CD4-positive, CD25-positive, alpha-beta regulatory T cell (primary cell): ENCODE measurements around the gene GCAT. TPM values are rescaled to one million over a fixed set of nuclear protein-coding genes. Genes with fewer than 3 reads are reported as not detected.
A peak's percentile ranks its signal among the peaks of the same experiment; 100 is the strongest.

Experiments
- ATAC-seq, 2 donors: fragments of 150-1000 bp; cut with Tn5 transposase; one replicate each; pipeline ENCODE4 v1.10.0; 2021; ENCODE audit warnings: low read depth in 2 of 2, moderate number of reproducible peaks in 2 of 2, moderate library complexity in 1 of 2
- DNase-seq, 3 donors: peaks; one replicate each; pipeline versions ENCODE4 v3.0.0 to v3.0.0-alpha.2; 2012 to 2022; ENCODE audit warnings: mixed read lengths in 1 of 3
- H3K27ac ChIP-seq: one replicate; pipeline ENCODE4 v1.7.0; 2013; ENCODE audit warnings: mild to moderate bottlenecking, low read length; ENCODE audit not compliant: insufficient read depth, poor library complexity, severe bottlenecking
- H3K27me3 ChIP-seq: one replicate; pipeline ENCODE4 v1.7.0; 2013; ENCODE audit warnings: low read length; ENCODE audit not compliant: control insufficient read depth, insufficient read depth
- H3K36me3 ChIP-seq: one replicate; pipeline ENCODE4 v1.7.0; 2013; ENCODE audit warnings: mild to moderate bottlenecking, low read length, moderate library complexity; ENCODE audit not compliant: control insufficient read depth, insufficient read depth
- H3K4me1 ChIP-seq: 2 replicates; pipeline ENCODE4 v1.7.0; 2013; ENCODE audit warnings: mild to moderate bottlenecking, low read length; ENCODE audit not compliant: insufficient read depth, control insufficient read depth, poor library complexity, severe bottlenecking
- H3K4me3 ChIP-seq: one replicate; pipeline ENCODE4 v1.7.0; 2013; ENCODE audit warnings: low read depth, mild to moderate bottlenecking, low read length, moderate library complexity
- H3K9me3 ChIP-seq, 2 experiments: 1 replicate in 1 of 2; 2 replicates in 1 of 2; pipeline ENCODE4 v1.7.0; 2013; ENCODE audit warnings: low read length in 2 of 2, mild to moderate bottlenecking in 1 of 2, moderate library complexity in 1 of 2; ENCODE audit not compliant: control insufficient read depth in 2 of 2
- H3K27ac Mint-ChIP-seq, 3 donors: one replicate each; pipeline ENCODE4 v1.8.0; 2020 to 2022; ENCODE audit warnings: mild to moderate bottlenecking in 3 of 3, mixed read lengths in 3 of 3, moderate library complexity in 2 of 3
- H3K27me3 Mint-ChIP-seq: one replicate; pipeline ENCODE4 v1.8.0; 2022; ENCODE audit warnings: mild to moderate bottlenecking, mixed read lengths
- H3K36me3 Mint-ChIP-seq: one replicate; pipeline ENCODE4 v1.8.0; 2020; ENCODE audit warnings: mixed read lengths
- H3K4me1 Mint-ChIP-seq, 4 donors: one replicate each; pipeline ENCODE4 v1.8.0; 2020 to 2022; ENCODE audit warnings: mixed read lengths in 4 of 4, mild to moderate bottlenecking in 1 of 4
- H3K4me3 Mint-ChIP-seq, 4 donors: one replicate each; pipeline ENCODE4 v1.8.0; 2020 to 2022; ENCODE audit warnings: mild to moderate bottlenecking in 4 of 4, mixed read lengths in 4 of 4, moderate library complexity in 3 of 4
- H3K9me3 Mint-ChIP-seq, 7 donors: one replicate each; pipeline ENCODE4 v1.8.0; 2020 to 2022; ENCODE audit warnings: mixed read lengths in 7 of 7, mild to moderate bottlenecking in 3 of 7, moderate library complexity in 2 of 7
- polyA plus RNA-seq, 4 donors: library from polyadenylated mRNA; unstranded; fragments of 300-500 nt; fragmentation: Illumina TruSeq; gene quantifications; one replicate each; pipeline ENCODE4 v1.2.3, GENCODE V29; 2021
- total RNA-seq: library from RNA; stranded (reverse); gene quantifications from one replicate; pipeline ENCODE4 v1.2.3, GENCODE V29; 2022

Gene GCAT
- total and polyA plus RNA-seq, 5 donors from 2014 or later = 0.45 to 2.0 (median 1.4) TPM

GRCh38 chr22:37842015-37842793 lies 34.5 kb downstream of the GCAT start:
- ATAC-seq = no peak
- no peaks in the 10 kb centered on the region for H3K9me3 ChIP-seq
- Mint-ChIP-seq H3K27me3 (no peaks in the 10 kb centered on the region), H3K36me3 (peaks cover 10% of the 10 kb centered on the region), H3K4me1 (peaks cover 8 to 26% (median 14%) of the 10 kb centered on the region in 4 donors), H3K27ac (peak overlapping the region in 1 of 3 donors; percentile 81), H3K4me3 (peak overlapping the region; percentile 61 to 94 (median 79)), H3K9me3 (no peaks in the 10 kb centered on the region)
- H3K4me3 ChIP-seq = no peak overlapping the region
- H3K4me1 ChIP-seq = peaks cover 15% of the 10 kb centered on the region
- H3K27ac ChIP-seq = peak overlapping the region; percentile 87
- H3K36me3 ChIP-seq = peaks cover 21% of the 10 kb centered on the region
- H3K27me3 ChIP-seq = no peaks in the 10 kb centered on the region
- DNase-seq = no peak

DNA sequence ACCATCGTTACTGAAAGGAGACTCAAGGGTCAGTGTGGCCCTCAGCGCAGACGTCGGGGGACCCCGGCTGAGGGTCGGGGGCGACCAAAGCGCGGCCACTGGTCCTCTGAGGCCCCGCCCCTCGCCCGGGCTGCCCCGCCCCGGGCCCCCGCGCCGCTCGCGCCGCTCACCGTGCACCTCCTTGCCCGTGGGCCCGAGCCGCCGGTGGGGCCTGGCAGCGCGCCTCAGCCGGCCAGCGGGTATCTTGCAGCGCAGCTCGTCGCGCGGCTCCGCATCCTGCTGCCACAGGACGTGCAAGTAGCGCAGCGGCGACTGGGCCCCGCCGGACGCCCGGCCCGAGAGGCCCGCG lies 36.0 kb downstream of the GCAT start:
- peaks cover 11% of the 10 kb centered on the region for H3K36me3 ChIP-seq
- Mint-ChIP-seq H3K27ac (peak overlapping the region in 2 of 3 donors; percentile 81 to 88), H3K4me1 (peaks cover 12 to 37% (median 19%) of the 10 kb centered on the region in 4 donors), H3K36me3 (no peaks in the 10 kb centered on the region), H3K9me3 (no peaks in the 10 kb centered on the region), H3K27me3 (no peaks in the 10 kb centered on the region), H3K4me3 (peak overlapping the region; percentile 87 to 94 (median 91))
- peak; percentile 14 to 22 for ATAC-seq
- H3K27ac ChIP-seq = peak overlapping the region; percentile 87
- H3K4me3 ChIP-seq = peak overlapping the region; percentile 82
- H3K9me3 ChIP-seq = no peaks in the 10 kb centered on the region
- no peaks in the 10 kb centered on the region for H3K27me3 ChIP-seq
- H3K4me1 ChIP-seq = peaks cover 15% of the 10 kb centered on the region
- DNase-seq = peak in 2 of 3 donors; percentile 48 to 66

DNA sequence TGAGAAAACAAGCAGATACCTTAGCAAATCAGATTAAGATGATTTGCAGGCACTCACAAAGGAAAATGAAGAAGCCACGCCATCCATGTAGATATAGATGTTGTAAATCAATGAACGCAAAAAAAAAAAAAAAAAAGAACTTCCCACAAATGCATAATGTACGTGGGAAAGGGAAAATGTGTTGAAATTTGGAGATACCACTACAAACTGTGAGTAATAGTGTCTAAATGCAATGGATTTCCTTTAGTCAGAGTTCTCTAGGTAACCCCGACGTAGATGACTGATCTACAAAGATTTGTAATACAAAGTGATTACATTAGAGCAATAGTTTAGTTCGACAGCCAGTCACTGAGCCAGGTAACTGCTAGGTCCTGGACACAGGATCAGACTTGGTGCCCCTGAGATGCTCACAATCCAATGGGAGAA lies 37.2 kb downstream of the GCAT start:
- no peaks in the 10 kb centered on the region for H3K9me3 ChIP-seq
- peak overlapping the region; percentile 55 for H3K4me3 ChIP-seq
- no peaks in the 10 kb centered on the region for H3K27me3 ChIP-seq
- H3K4me1 ChIP-seq = peaks cover 20% of the 10 kb centered on the region
- H3K4me3 Mint-ChIP-seq = peak overlapping the region; percentile 89 to 97 (median 94)
- H3K4me1 Mint-ChIP-seq = peaks cover 18 to 48% (median 30%) of the 10 kb centered on the region in 4 donors
- peak overlapping the region; percentile 87 for H3K27ac ChIP-seq
- no peaks in the 10 kb centered on the region for H3K27me3 Mint-ChIP-seq
- peaks cover 2% of the 10 kb centered on the region for H3K36me3 ChIP-seq
- H3K27ac Mint-ChIP-seq = peak overlapping the region; percentile 86 to 90 (median 89)
- no peak for ATAC-seq
- DNase-seq = no peak
- H3K36me3 Mint-ChIP-seq = no peaks in the 10 kb centered on the region
- no peaks in the 10 kb centered on the region for H3K9me3 Mint-ChIP-seq

DNA sequence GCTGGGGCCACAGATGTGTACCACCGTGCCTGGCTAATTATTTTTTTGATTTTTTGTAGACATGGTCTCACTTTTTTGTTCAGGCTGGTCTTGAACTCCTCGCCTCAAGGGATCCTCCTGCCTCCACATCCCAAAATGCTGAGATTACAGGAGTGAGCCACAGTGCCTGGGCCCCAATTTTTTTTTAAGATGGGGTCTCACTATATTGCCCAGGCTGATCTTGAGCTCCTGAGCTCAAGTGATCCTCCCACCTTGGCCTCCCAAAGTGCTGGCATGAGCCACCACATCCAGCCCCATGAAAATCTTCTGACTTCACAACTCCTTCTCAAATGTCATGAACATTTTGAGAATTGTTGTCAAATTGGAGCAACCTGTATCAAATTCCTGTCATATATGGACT lies 38.7 kb downstream of the GCAT start:
- Histone ChIP-seq H3K36me3 (peaks cover 7% of the 10 kb centered on the region), H3K27me3 (no peaks in the 10 kb centered on the region), H3K4me3 (no peak overlapping the region), H3K9me3 (no peaks in the 10 kb centered on the region), H3K27ac (no peak overlapping the region), H3K4me1 (peaks cover 36% of the 10 kb centered on the region)
- H3K27ac Mint-ChIP-seq = no peak overlapping the region
- H3K4me1 Mint-ChIP-seq = peaks cover 23 to 62% (median 37%) of the 10 kb centered on the region in 4 donors
- peak overlapping the region in 3 of 4 donors; percentile 41 to 97 (median 90) for H3K4me3 Mint-ChIP-seq
- H3K27me3 Mint-ChIP-seq = no peaks in the 10 kb centered on the region
- no peak for ATAC-seq
- H3K36me3 Mint-ChIP-seq = peaks cover 8% of the 10 kb centered on the region
- no peak for DNase-seq
- H3K9me3 Mint-ChIP-seq = no peaks in the 10 kb centered on the region

DNA sequence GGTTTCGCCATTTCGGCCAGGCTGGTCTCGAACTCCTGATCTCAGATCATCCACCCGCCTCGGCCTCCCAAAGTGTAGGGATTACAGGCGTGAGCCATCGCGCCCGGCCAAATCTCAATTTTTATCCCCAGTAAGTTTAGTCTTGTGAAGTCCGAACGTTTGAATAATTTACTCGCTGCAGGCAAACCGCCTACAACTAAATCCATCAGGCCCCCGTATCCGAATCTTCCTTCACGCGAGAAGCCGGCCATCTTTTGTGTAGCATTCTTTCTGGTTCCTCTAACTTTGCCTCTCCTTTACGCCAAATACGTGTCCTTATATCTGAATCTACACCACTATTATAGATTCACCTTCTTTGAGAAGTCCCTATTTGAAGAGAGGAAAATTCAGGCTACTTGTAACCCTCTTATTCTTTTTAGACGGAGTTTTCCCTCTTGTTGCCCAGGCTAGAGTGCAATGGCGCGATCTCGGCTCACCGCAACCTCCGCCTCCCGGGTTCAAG lies 40.9 kb downstream of the GCAT start:
- Histone ChIP-seq H3K27me3 (no peaks in the 10 kb centered on the region), H3K4me1 (peaks cover 25% of the 10 kb centered on the region), H3K27ac (peak overlapping the region; percentile 88), H3K9me3 (no peaks in the 10 kb centered on the region), H3K4me3 (peak overlapping the region; percentile 99), H3K36me3 (peaks cover 25% of the 10 kb centered on the region)
- H3K36me3 Mint-ChIP-seq = peaks cover 19% of the 10 kb centered on the region
- H3K4me3 Mint-ChIP-seq = peak overlapping the region; percentile 94 to 100 (median 98)
- no peaks in the 10 kb centered on the region for H3K9me3 Mint-ChIP-seq
- no peak for ATAC-seq
- peak in 2 of 3 donors; percentile 34 to 50 for DNase-seq
- peaks cover 20 to 64% (median 33%) of the 10 kb centered on the region in 4 donors for H3K4me1 Mint-ChIP-seq
- no peaks in the 10 kb centered on the region for H3K27me3 Mint-ChIP-seq
- peak overlapping the region; percentile 99 to 100 (median 100) for H3K27ac Mint-ChIP-seq

DNA sequence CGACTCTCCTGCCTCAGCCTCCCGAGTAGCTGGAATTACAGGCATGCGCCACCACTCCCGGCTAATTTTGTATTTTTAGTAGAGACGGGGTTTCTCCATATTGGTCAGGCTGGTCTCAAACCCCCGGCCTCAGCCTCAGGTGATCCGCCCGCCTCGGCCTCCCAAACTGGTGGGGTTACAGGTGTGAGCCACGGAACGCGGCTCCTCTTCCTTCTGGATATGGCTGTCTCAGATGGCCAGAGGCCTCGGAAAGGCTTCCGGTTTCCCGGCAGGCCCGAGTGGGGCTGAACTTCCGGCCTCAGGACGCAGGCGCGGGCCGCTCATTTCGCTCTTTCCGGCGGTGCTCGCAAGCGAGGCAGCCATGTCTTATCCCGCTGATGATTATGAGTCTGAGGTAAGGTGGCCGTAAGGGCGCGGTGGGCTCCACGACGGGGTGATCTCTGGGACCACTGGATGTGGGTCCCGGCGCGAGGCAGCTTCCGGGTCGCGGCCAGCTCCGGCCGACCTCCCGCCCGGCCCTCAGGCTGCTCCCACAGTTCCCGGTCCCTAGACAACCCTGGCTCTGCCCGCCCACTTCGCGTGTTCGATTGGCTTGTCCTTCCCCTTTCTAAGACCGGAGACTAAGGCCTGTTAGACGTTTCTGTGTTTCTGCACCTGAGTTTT lies 41.5 kb downstream of the GCAT start, which contains the start of gene EIF3L:
Gene EIF3L (plus strand): TSS at position 331 of the 663 bp plus-strand sequence. CDS start 31 bp downstream, at position 362.
- peaks cover 20 to 67% (median 38%) of the 10 kb centered on the region in 4 donors for H3K4me1 Mint-ChIP-seq
- no peaks in the 10 kb centered on the region for H3K9me3 ChIP-seq
- ATAC-seq (peak; percentile 63 to 66), DNase-seq (peak; percentile 83 to 93 (median 86))
- no peaks in the 10 kb centered on the region for H3K27me3 ChIP-seq
- no peaks in the 10 kb centered on the region for H3K27me3 Mint-ChIP-seq
- H3K36me3 ChIP-seq = peaks cover 31% of the 10 kb centered on the region
- peaks cover 25% of the 10 kb centered on the region for H3K4me1 ChIP-seq
- peak within 1 kb of the TSS; percentile 88 for H3K27ac ChIP-seq
- H3K4me3 Mint-ChIP-seq = peak within 1 kb of the TSS; percentile 94 to 100 (median 98)
- H3K4me3 ChIP-seq = peak within 1 kb of the TSS; percentile 99
- peak within 1 kb of the TSS; percentile 99 to 100 (median 100) for H3K27ac Mint-ChIP-seq
- no peaks in the 10 kb centered on the region for H3K9me3 Mint-ChIP-seq
- H3K36me3 Mint-ChIP-seq = peaks cover 23% of the 10 kb centered on the region

DNA sequence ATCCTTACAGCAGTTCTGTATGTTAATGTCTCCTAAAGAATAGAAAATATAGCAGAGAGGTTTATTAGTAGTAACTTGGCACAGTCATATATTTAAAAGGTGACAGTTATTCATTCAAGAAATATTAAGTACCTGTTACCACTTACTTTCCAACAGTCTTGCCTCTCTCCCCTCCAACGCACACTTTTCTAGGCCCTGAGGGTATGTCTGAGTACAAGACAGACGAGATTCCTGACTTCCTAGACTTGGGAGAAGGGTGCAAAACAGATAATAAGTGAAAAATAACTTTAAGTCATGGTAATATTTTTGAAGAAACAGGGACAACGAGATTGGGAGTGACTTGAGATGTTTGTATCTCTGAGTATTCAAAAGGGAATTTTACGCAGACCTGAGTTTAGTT lies 43.1 kb downstream of the GCAT start:
- Mint-ChIP-seq H3K4me1 (peaks cover 24 to 70% (median 43%) of the 10 kb centered on the region in 4 donors), H3K27me3 (no peaks in the 10 kb centered on the region), H3K36me3 (peaks cover 35% of the 10 kb centered on the region), H3K4me3 (peak overlapping the region; percentile 65 to 99 (median 96)), H3K27ac (peak overlapping the region; percentile 26 to 36 (median 32)), H3K9me3 (no peaks in the 10 kb centered on the region)
- H3K27me3 ChIP-seq = no peaks in the 10 kb centered on the region
- peaks cover 46% of the 10 kb centered on the region for H3K36me3 ChIP-seq
- no peak overlapping the region for H3K4me3 ChIP-seq
- no peaks in the 10 kb centered on the region for H3K9me3 ChIP-seq
- DNase-seq (no peak), ATAC-seq (no peak)
- peaks cover 25% of the 10 kb centered on the region for H3K4me1 ChIP-seq
- H3K27ac ChIP-seq = no peak overlapping the region
